GM12801 (cell line): ENCODE measurements around the gene KCNMB1.

Source experiments
- TF ChIP-seq, protein P1 (sequence below): IDR thresholded peaks from one replicate; pipeline ENCODE4 v1.5.1; 2011; ENCODE audit warnings: control low read depth; ENCODE audit not compliant: insufficient read length; ENCODE audit errors: extremely low read depth

Gene KCNMB1

DNA sequence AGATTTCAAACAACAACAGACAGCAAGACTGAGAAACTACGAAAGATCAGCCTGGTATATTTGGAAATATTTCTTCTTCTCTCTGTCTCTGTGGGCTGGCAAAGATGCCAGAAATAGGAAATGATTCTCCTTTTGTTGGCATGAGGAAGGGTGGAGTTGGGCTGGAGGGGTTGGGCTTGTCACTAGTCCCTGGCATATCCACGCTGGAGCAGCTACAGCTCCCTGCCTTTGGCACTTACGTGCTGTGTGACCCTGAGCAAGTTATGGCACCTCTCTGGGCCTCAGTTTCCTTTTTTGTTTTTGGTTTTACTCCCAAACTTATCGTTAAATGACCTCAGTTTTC is 354 bp upstream of the KCNMB1 start:
- TF ChIP-seq, protein P1, sequence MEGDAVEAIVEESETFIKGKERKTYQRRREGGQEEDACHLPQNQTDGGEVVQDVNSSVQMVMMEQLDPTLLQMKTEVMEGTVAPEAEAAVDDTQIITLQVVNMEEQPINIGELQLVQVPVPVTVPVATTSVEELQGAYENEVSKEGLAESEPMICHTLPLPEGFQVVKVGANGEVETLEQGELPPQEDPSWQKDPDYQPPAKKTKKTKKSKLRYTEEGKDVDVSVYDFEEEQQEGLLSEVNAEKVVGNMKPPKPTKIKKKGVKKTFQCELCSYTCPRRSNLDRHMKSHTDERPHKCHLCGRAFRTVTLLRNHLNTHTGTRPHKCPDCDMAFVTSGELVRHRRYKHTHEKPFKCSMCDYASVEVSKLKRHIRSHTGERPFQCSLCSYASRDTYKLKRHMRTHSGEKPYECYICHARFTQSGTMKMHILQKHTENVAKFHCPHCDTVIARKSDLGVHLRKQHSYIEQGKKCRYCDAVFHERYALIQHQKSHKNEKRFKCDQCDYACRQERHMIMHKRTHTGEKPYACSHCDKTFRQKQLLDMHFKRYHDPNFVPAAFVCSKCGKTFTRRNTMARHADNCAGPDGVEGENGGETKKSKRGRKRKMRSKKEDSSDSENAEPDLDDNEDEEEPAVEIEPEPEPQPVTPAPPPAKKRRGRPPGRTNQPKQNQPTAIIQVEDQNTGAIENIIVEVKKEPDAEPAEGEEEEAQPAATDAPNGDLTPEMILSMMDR: no peak

- TF ChIP-seq, protein P1: no peak
These were observed 1.2 kb downstream of the KCNMB1 start for GRCh38 chr5:170387775-170388639.

DNA sequence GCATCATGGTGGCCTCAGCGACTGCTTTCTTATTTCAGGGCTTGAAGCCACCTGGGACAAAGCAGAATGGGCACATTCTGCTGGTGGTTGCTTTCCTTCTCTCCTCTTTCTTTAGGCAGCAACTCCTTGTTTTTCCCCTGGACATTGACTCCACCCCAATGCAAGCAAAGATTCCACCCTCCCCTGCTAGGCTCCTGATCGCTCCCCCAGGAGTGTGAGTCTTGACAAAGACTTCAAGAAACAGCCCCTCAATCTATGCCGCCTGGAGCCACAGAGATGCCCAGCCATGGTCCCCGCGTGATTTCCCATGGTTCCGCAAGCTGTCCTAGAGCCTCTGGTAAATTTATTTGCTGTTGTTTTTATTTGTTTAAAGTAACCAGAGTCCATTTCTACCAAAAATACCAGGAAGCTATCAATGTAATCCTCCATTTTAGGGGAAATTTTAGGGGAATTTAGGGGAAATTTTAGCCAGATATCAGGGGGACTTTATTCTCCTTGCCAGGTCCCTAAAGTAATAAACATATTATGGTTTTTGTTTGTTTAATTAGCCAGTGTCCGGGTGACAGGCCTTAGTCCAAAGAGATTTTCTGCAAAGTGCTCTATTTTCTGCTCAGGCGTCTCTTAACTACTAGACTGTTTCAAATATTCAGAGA is 2.3 kb downstream of the KCNMB1 start:
- TF ChIP-seq, protein P1: no peak

DNA sequence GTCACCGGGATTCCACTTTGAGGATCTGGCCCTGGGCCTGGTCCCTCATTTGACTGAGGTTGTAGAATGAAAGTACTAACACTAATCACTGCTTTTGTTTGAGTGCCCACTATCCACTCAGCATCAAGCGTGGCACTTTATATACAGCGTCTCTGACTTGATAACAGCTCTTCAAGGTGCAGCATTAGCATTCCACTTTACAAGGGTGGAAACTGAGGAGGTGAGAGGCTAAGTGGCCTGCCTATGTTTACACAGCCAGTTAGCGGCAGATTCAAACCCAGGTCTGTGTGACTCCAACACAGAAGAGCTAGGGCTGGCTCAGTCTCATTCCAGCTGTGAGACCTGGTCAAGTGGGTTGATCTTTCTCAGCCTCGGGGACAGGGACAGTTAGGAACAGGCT is 5.9 kb downstream of the KCNMB1 start:
- TF ChIP-seq, protein P1: no peak

DNA sequence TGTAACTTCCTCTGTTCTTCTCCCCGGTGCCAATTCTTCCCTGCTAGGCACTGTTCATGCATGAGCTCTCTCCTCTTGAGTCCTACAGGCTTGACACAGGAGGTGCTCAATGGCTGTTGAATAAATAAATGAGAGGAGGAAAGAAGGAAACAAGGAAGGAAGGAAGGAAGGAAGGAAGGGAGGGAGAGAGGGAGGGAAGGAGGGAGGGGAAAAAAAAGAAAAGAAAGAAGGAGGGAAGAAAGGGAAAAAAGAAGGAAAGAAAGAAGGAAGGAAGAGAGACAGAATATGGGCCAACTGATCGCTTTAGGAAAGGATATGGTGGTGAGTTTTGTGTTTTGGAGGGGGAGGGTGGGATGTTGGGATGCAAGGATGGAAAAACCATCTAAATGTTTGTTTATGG is 6.4 kb downstream of the KCNMB1 start:
- TF ChIP-seq, protein P1: no peak

GRCh38 chr5:170380361-170380951 is 8.7 kb downstream of the KCNMB1 start:
- TF ChIP-seq, protein P1: no peak

DNA sequence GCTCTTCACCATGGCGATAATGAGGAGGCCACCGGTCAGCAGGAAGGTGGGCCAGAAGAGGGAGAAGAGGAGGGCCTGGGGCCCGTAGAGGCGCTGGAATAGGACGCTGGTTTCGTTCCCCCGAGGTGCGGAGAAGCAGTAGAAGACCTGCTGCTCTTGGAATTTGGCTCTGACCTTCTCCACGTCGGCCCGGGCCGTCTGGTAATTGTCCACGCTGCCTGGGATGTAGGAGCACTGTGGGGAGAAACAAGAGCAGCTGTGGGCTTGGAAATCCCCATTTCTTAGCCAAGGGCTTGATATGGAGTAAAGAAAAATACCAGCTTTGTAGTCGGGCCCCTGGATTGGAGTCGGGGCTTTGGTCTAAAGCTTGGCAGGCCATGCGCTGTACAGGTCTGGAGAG is 10.4 kb downstream of the KCNMB1 start:
- TF ChIP-seq, protein P1: no peak
